GM18909 (cell line): Measurements from ENCODE around the gene ACHE.

Experiments
- ATAC-seq: cut with Tn5 transposase; IDR thresholded peaks from one replicate; pipeline ENCODE4 v1.9.1; 2021; ENCODE audit warnings: mild to moderate bottlenecking; ENCODE audit not compliant: unreplicated experiment, poor library complexity

ACHE gene

DNA sequence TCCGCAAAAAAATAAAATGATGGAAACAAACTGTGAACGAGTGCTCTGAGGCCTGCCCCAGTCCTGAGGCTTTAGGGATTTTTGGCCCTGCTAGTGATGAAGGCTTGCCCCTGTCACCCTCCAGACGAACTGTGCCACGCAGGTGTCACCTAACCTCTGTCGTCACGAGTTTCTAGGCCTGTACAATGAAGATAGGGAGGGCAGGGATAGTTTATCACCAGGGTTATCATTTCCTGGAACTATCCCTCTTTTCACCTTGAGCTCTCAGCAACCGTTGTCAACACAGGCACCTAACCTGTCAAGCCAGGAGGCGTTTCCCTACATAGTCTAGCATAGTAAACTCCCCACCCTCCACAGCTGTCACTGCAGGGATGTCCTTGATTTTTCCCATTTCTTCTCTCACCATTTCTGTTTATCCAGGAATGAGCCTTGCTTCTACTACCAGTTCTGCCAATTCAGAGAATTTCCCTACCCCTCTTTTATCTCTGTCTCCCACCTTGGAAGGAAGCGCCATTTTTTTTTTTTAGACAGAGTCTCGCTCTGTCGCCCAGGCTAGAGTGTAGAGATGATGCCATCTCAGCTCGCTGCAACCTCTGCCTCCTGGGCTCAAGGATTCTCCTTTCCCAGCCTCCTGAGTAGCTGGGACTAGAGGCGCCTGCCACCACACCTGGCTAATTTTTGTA, 2.2 kb upstream of the ACHE start:
- no peak for ATAC-seq

DNA sequence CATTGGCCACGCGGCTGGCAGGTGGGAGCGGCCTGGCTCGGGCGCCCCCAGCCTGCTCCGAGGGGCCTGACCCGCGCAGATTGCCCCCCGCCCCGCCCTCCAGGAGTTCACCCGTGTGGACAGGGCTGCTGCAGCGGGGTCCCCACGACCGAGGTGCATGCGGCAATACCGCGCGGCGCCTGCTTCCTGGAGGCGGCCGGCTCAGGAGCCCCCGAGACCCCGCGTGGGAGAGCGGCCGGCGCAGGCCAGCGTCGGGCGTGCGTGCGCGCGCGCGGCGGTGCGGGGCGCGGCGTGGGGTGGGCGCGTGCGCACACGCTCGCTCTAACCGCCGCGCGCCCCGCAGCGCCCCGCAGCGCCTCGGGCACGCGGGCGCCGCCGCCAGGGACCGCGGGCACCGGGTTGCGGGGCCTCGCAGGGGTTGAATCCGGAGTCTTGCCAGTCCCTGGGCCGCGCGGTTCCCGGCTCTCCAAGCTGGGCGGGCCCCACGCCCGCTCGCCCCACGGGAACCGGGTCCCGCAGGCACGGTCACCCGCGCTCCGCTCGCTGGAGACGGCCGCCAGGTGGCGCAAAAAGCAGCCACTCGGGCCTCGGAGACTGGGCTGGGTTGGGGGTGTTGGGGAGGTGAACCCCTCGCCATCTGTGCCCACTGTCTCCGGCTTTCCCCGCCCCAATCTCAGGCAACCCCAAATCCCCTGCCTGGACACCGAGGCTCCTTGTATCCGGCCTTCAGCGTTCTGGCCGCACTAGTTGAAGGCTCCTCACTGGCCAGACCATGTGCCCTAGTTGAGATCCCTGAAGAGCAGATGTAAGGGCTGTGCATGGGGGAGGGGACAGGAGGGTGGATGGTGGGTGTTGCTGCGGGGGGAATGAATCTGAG, 1.3 kb upstream of the ACHE start:
- ATAC-seq = no peak

DNA sequence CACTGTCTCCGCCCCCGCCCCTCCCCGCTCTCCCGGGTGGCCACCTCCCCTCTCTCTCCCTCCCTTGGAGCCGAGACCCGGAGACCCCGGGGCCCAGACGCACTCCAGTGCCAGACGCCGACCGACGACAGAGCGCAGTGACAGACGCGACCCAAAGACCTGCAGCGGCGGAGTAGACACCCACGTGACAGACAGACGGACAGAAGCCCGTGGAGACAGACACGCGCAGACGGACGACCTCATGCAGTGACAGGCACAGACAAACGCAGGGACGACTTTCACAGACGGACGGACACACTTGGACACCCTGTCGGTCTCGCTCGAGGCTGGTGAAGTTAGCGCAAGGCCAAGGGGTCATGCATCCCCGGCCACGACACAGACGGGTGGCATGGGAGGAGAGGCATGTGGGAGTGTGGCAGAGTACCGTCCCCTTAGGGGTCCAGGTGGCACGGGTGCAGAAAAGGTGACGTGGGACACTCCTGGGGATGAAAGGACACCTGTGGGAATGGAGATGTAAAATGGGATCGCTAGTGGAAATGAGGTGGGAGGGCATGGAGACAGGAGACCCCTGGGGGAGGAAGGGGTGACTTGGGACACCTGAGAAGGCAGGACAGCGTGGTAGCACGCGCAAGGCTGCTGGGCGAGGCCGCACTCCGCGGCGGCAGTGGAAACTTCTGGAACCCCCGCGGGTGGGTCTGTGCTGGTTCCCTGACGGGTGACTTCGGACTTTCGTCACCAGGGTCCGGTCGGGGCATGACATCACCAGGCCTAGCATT, 456 bp upstream of the ACHE start:
- no peak for ATAC-seq

DNA sequence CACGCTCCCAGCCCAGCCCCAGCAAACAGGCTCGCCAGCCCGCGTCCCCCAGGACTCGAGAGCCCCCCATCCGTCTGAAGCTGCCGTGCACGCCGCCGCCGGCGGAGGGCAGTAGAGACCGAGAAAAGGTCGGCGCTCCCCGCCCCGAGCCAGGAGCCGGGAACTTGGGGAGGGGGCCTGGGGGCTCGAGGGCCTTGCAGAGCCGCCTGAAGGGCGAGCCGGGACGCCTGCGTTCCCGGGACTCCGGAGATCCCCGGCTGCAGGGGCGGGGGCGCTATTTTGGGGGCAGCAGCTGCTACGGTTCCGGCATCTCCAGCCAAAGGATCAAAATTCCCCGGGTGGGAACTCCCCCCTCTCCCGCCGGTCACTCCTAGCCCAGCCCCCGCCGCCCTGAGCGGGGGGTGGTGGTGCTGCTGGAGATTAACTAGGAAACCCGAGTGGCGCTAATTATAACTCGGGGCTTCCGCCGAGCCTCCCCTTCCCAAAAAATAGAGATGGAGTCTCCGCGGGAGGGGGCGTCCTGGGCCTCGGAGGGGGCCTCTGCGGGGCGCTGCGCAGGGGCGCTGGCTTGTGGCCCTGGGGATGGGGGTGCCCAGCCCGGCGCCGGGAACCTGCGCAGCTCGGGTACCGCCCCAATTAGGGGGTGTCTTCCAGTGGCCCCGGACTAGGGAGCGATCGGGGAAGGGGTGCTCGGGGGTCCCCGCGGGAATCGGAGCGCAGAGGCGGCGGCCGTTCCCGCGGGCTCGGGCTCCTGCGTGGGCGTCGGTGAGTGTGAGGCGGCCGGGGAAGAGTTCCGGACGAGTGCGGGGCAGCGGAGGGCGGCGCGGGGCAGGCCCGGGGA, 608 bp downstream of the ACHE start:
- ATAC-seq = no peak

DNA sequence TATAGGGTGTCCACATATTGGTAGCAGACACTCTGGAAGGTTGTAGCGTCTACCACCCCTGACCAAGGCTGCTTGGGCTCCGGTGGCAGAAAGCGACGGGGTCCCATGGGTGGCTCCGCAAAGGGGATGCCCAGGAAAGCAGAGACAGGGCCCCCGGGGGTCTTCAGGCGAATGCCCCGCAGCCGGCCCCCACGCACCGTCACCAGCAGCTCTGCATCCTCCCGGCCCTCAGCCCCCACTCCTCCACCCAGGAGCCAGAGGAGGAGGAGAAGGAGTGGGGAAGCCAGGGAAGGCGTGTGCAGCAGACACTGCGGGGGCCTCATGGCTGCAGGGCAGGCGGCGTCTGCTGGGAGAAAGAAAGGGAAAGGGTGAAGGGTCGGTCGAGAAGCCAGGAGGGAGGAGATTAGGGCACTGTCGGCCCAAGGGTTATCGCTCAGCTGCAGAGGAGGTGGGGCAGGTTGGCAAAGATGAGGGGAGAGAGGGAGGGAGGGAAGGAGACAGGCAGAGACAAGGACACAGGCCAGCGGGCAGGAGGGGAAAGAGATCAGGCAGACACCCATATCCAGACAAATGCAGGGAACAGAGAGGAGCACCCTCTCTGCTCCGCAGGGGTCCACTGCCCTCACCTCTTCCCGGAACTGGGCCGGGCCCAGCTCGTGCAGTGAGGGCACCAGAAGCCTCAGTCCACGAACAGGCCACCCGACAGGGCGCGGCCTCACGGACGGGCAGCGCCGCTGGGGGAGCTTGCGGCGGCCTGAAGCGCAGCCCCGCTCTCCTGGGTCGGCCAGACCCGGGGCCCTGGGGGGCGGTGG, 1.6 kb downstream of the ACHE start:
- ATAC-seq = no peak

DNA sequence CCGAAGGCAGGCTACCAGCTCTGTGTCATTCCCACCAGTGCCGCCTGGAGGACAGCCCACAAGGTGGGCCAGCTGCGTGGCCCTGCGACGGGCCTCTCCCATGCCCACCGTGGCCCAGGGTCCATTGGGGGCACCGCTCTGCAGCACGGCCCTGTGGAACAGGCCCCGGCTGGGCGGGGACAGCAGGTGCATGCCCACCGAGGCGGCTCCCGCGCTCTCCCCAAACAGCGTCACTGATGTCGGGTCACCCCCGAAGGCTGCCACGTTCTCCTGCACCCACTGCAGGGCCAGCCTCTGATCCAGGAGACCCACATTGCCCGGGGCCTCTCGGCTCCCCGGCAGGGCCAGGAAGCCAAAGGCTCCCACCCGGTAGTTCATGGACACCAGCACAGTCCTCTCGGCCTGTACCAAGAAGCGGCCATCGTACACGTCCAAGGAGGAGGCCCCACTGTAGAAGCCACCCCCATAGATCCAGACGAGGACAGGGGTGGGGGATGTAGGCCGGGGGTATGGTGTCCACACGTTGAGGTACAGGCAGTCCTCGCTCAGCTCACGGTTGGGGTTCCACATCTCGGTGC, 2.3 kb downstream of the ACHE start:
- no peak for ATAC-seq

DNA sequence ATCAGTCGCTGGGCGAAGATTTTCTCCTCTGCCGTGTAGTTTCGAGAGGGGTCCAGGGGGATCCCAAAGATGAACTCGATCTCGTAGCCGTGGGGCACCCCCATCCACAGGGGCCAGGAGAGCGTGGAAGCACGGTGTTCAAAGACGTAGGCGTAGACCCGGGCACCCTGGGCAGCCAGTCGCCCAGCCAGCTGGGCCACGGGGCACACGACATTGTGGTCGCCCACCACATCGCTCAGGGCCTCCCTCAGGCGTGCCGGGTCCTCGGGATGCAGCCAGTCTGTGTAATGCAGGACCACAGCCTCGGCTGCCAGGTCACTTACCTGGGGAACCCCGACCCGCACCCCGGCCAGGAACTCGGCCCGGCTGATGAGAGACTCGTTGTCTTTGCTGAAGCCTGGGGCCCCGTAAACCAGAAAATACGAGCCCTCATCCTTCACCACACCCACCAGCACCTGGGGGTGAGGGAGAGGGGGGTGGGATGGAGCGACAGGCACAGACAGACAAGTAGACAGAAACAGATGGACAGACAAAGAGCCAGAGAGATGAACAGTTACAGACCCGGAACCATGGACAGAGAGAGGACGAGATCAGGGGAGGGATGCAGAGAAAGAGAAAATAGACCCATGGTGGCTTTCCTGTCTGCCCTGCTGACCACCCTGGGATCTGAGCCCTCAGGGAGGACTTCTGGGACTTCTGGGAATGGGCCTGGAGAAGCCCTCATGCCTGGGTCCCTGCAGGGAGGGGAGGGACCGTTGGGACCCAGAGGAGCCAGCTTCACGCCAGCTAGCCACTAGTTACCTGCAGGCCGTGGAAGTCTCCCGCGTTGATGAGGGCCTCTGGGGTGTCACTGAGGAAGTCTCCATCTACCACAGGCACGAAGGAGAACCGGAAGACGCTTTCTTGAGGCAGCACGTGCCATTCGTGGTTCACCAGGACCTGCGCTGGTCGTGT, 3.0 kb downstream of the ACHE start:
- no peak for ATAC-seq

DNA sequence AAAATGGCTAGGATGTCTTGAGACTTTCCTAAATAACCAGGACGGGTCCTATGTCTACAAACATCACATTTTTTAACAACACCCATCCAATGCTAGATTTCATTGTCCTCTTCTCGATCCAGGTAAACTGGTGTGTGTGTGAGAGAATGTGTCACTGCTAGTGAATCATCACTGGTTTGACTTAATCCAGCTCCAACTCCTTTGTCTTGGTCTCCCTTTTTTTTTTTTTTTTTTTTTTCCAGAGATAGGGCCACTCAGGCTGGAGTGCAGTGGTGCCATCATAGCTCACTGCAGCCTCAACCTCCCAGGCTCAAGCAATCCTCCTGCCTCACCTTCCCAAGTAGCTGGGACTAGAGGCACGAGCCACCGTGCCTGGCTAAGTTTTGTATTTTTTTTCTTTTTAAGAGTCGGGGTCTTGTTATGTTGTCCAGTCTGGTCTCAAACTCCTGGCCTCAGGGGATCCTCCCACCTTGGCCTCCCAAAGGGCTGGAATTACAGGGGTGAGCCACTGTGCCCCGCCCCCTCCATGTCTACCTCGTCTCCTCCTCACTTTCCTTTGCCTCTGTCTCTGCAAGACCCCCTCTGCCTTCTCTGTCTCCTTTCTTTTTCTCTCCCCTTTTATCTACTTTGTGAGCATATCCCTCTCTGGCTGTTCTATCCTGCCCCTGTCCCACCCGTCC, 4.0 kb downstream of the ACHE start:
- ATAC-seq = no peak

DNA sequence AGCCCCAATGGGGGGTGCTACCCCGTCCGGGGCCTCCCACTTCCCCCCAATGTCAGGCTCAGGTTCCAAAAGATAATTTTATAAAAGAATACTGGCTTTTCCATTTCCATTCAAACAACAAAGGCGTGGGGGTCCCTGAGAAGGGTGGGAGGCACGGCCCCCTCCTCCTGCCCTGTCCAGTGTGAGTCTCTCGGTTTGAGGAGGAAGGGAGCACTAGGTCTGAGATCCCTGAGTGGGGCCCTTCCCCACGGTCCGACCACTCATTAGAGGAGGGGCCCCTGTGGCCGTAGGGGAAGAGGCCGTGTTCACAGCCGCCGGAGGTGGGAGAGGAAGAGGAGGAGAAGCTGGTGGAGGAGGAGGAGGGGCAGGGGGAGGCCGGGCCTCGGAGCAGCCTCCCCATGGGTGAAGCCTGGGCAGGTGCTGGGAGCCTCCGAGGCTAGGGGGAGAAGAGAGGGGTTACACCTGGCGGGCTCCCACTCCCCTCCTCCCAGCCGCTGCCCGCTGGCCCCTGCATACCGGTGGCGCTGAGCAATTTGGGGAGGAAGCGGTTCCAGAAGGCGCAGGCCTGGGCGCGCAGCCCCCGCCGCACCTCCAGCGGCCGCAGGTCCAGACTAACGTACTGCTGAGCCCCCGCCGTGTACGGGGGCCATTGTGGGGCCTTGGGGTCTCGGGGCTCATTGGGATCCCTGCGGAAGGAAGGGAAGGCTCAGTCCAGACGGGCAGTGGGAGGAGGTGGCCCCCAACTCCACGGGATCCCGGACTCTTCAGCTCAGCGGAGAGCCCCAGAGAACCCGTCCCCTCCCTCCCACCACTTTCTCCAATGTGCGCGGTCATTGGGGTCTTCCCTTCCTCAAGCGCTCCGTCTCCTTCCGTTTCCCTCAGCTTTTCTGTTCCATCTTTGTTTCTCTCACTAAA, 4.8 kb downstream of the ACHE start:
- ATAC-seq = no peak

DNA sequence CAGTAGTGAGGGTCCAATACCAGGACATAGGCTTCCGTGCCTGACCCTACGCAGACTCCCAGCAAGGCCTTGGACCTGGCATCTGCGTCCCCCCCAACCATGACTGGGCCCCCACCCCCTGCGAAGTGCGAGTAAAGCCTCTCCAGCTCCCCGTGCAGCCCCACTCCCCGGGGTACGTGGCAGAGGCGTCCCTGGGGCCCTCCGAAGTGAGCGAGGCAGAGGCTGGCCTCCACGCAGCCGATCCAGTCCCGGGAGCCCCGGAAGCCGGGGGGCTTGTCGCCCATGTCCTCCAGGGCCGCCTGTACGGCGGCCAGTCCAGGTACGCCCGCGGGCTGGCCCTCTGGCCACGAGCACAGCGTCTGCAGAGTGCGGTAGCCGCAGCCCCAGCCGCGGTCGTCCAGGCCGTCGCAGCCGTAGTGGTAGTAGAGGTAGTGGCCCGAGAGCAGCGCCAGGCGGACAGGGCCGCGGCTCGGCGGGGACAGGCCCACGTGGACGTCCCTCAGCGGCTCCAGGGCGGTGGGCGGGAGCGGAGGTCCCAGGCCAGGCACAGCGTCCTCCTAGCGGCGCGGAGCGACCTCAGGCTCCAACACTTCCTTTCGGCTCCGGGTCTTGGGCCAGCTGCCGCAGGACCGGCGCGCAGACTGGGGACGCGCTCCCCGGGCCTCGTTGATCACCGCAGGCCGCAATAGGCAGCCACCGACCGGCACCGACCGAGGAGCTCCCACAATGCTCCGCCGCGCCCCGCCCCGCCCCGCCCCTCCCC, 6.5 kb downstream of the ACHE start, which contains the start of gene UFSP1:
UFSP1 (minus strand) TSS at position 728 of the 763 bp plus-strand sequence; CDS start at position 284, 444 bp downstream.
- peak; percentile 25 for ATAC-seq

DNA sequence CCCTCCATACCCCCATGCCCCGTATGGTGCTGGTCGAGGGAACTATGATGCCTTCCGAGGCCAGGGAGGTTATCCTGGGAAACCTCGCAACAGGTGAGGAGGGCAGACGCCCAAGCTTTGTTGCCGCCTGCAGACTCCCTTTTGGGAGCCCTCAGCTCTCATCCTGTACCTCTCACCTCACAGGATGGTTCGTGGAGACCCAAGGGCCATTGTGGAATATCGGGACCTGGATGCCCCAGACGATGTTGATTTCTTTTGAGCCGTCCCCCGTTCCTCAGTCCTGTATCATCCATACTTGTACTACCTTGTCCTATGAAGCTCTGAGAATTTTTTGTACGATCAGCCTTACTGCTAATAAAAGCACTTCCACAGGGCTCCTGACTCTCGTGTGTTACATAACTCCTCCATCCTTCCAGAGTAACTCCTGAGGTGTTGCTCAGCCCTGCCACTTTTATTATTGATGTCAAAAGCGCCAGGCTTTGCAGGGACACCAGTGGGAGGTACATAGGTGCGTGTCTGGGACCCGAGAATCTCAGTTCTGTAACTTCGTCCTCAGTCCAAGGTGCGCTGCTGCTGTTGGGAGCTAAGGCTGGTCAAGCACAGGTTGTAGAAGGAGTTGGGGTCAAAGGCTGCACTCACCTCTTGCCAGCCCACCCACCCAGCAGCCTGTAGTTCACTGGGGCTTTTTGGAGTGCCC, 7.2 kb downstream of the ACHE start:
- ATAC-seq = no peak

DNA sequence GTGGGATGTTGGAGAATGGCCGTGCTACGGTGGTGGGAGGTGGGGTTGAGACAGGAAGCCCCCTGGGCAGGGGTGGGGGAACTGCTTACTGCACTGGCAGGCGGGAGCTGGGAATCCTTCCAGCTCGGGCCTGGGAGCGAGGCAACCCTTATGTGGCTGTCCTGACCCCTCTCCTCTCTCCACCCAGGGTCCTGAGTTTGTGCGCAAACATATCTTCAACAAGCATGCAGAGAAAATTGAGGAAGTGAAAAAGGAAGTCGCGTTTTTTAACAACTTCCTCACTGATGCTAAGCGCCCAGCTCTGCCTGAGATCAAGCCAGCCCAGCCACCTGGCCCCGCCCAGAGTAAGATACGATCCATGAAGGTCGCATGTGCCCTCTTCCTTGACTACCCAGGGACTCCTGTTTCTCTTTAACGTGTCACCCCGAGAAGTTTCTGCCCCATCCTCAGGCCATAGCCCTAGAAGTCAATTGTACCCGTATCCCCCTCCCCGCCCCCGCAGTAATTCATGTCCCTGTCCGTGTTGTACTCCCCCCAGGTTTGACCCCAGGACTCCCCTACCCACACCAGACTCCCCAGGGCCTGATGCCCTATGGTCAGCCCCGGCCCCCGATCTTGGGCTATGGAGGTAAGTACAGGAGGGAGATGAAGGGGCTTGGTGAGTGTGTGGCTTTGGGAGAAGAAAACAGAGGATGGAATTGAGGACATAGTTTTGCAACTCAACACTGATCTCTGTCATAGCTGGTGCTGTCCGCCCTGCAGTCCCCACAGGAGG, 8.0 kb downstream of the ACHE start:
- peak; percentile 37 for ATAC-seq

DNA sequence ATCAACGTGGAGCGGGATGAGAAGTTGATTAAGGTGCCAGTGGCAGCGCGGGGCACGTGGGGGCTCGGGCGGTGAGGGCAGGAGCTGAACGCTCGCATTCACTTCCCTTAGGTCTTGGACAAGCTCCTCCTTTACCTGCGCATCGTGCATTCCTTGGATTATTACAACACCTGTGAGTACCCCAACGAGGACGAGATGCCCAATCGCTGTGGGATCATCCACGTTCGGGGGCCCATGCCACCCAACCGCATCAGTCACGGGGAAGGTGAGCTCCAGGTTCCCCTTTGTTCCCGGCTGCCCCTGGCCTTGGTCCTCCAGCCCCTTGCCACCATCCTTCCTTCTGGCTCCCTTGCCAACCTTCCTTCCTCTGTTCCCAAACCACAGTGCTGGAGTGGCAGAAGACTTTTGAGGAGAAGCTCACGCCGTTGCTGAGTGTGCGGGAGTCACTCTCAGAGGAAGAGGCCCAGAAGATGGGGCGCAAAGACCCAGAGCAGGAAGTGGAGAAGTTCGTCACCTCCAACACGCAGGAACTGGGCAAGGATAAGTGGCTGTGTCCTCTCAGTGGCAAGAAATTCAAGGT, 8.7 kb downstream of the ACHE start:
- ATAC-seq = no peak
